Measurements from ENCODE around the gene RAPGEF2. TPM values are rescaled to one million over a fixed set of nuclear protein-coding genes. Genes with fewer than 3 reads are reported as not detected.

Gene RAPGEF2
- total RNA-seq, 4 donors from 2014 or later: 14.1 to 30.5 (median 21.4) TPM

GRCh38 chr4:159337041-159337440 lies 234.2 kb downstream of the RAPGEF2 start:
- intact Hi-C loops (cut with DNase I): no loop called here
- WGBS, 2 donors: 81 to 86% methylated on average over 2 of the region's 2 CpGs
- no peaks in the 10 kb centered on the region for H3K4me1 ChIP-seq
- no peak overlapping the region for H3K27ac ChIP-seq
- H3K4me3 ChIP-seq: no peak overlapping the region
- no peaks in the 10 kb centered on the region for H3K27me3 ChIP-seq
- DNase-seq: no peak
- no peaks in the 10 kb centered on the region for H3K9me3 ChIP-seq
- TF ChIP-seq CTCF (IDR thresholded peaks at IDR 0.05) (no peak), POLR2A (IDR thresholded peaks at IDR 0.05) (no peak)
- peaks cover 0 to 69% (median 4%) of the 10 kb centered on the region in 3 donors for H3K36me3 ChIP-seq

GRCh38 chr4:159341522-159341921 lies 238.6 kb downstream of the RAPGEF2 start:
- no peak for DNase-seq
- 57 to 73% methylated on average over 2 of the region's 2 CpGs for whole genome bisulfite sequencing, 2 donors
- Histone ChIP-seq H3K4me1 (no peaks in the 10 kb centered on the region), H3K36me3 (peaks cover 5 to 86% (median 13%) of the 10 kb centered on the region in 3 donors), H3K27me3 (no peaks in the 10 kb centered on the region), H3K4me3 (no peak overlapping the region), H3K9me3 (no peaks in the 10 kb centered on the region), H3K27ac (no peak overlapping the region)
- TF ChIP-seq POLR2A (IDR thresholded peaks at IDR 0.05) (no peak), CTCF (IDR thresholded peaks at IDR 0.05) (no peak)
- intact Hi-C loops (cut with DNase I): no loop called here

- no peak for DNase-seq
- 94 to 100% methylated on average over 2 to 3 of the region's 3 CpGs for WGBS, 2 donors
- H3K9me3 ChIP-seq: no peaks in the 10 kb centered on the region
- intact Hi-C loops (cut with DNase I): no loop called here
- H3K4me3 ChIP-seq: no peak overlapping the region
- H3K36me3 ChIP-seq: peaks cover 5 to 94% (median 13%) of the 10 kb centered on the region in 3 donors
- H3K27ac ChIP-seq: no peak overlapping the region
- no peaks in the 10 kb centered on the region for H3K4me1 ChIP-seq
- TF ChIP-seq CTCF (IDR thresholded peaks at IDR 0.05): no peak
- no peak for TF ChIP-seq POLR2A (IDR thresholded peaks at IDR 0.05)
- no peaks in the 10 kb centered on the region for H3K27me3 ChIP-seq
These were observed 239.5 kb downstream of the RAPGEF2 start for GRCh38 chr4:159342374-159342773.

- Histone ChIP-seq H3K27me3 (no peaks in the 10 kb centered on the region), H3K4me1 (no peaks in the 10 kb centered on the region), H3K9me3 (no peaks in the 10 kb centered on the region), H3K27ac (no peak overlapping the region), H3K4me3 (no peak overlapping the region), H3K36me3 (peaks cover 5 to 99% (median 13%) of the 10 kb centered on the region in 3 donors)
- intact Hi-C loops (cut with DNase I): no loop called here
- 83 to 90% methylated on average over 8 of the region's 8 CpGs for WGBS, 2 donors
- TF ChIP-seq POLR2A (IDR thresholded peaks at IDR 0.05): no peak
- no peak for TF ChIP-seq CTCF (IDR thresholded peaks at IDR 0.05)
- DNase-seq: no peak
These were observed 240.2 kb downstream of the RAPGEF2 start for GRCh38 chr4:159343116-159343515.

- H3K9me3 ChIP-seq: no peaks in the 10 kb centered on the region
- TF ChIP-seq CTCF (IDR thresholded peaks at IDR 0.05) (no peak), POLR2A (IDR thresholded peaks at IDR 0.05) (no peak)
- intact Hi-C loops (cut with DNase I): no loop called here
- peaks cover 5 to 89% (median 9%) of the 10 kb centered on the region in 3 donors for H3K36me3 ChIP-seq
- WGBS, 2 donors: 90 to 98% methylated on average over 4 of the region's 4 CpGs
- H3K27me3 ChIP-seq: no peaks in the 10 kb centered on the region
- no peak overlapping the region for H3K27ac ChIP-seq
- no peak for DNase-seq
- H3K4me1 ChIP-seq: no peaks in the 10 kb centered on the region
- H3K4me3 ChIP-seq: no peak overlapping the region
These were observed 242.0 kb downstream of the RAPGEF2 start for GRCh38 chr4:159344877-159345276.
